Loucy (cell line): ENCODE measurements around the gene ERC1.

Source experiments
- H2AFZ ChIP-seq: fragments of 200-600 bp; sonication (generic); 2 replicates; pipeline ENCODE4 v1.6.0; 2016; ENCODE audit warnings: antibody characterized with exemption, mild to moderate bottlenecking, low read length, moderate library complexity
- H3F3A ChIP-seq: fragments of 200-600 bp; 2 replicates; pipeline ENCODE4 v1.6.0; 2016; ENCODE audit warnings: antibody characterized with exemption, low read depth, mild to moderate bottlenecking
- H3K27me3 ChIP-seq: fragments of 200-600 bp; sonication (generic); 2 replicates; pipeline ENCODE4 v1.6.1; 2014; ENCODE audit warnings: low read length, mild to moderate bottlenecking; ENCODE audit not compliant: insufficient read depth, poor library complexity, severe bottlenecking
- H3K36me3 ChIP-seq: fragments of 200-600 bp; sonication (generic); 2 replicates; pipeline ENCODE4 v1.6.1; 2016; ENCODE audit warnings: low read length; ENCODE audit not compliant: insufficient read depth
- H3K4me1 ChIP-seq: fragments of 200-600 bp; sonication (generic); 2 replicates; pipeline ENCODE4 v1.5.1; 2014; ENCODE audit warnings: low read length, mild to moderate bottlenecking; ENCODE audit not compliant: insufficient read depth, poor library complexity, severe bottlenecking
- H3K4me2 ChIP-seq: fragments of 200-600 bp; sonication (generic); 2 replicates; pipeline ENCODE4 v1.6.0; 2014; ENCODE audit warnings: antibody characterized with exemption, low read length, low read depth, mild to moderate bottlenecking; ENCODE audit not compliant: poor library complexity, severe bottlenecking
- H3K4me3 ChIP-seq: fragments of 200-600 bp; sonication (generic); 2 replicates; pipeline ENCODE4 v1.5.1; 2014; ENCODE audit warnings: low read length, mild to moderate bottlenecking, mixed read lengths; ENCODE audit not compliant: poor library complexity, severe bottlenecking
- H3K79me2 ChIP-seq: fragments of 200-600 bp; sonication (generic); 2 replicates; pipeline ENCODE4 v1.6.1; 2014; ENCODE audit warnings: low read length; ENCODE audit not compliant: insufficient read depth
- H3K9ac ChIP-seq: fragments of 200-600 bp; sonication (generic); 2 replicates; pipeline ENCODE4 v1.6.0; 2014; ENCODE audit warnings: mild to moderate bottlenecking, low read depth, low read length, moderate library complexity; ENCODE audit not compliant: poor library complexity, severe bottlenecking
- H3K9me2 ChIP-seq: fragments of 200-600 bp; sonication (generic); replicated peaks from 2 replicates; pipeline ENCODE4 v1.6.1; 2016; ENCODE audit warnings: low read depth, low read length, mixed read lengths
- H3K9me3 ChIP-seq: fragments of 200-600 bp; sonication (generic); 2 replicates; pipeline ENCODE4 v1.6.1; 2014; ENCODE audit warnings: mild to moderate bottlenecking, antibody characterized with exemption, low read length, low read depth; ENCODE audit not compliant: insufficient read depth
- H4K20me1 ChIP-seq: fragments of 200-600 bp; sonication (generic); 2 replicates; pipeline ENCODE4 v1.6.0; 2014; ENCODE audit warnings: antibody characterized with exemption, low read length, mild to moderate bottlenecking; ENCODE audit not compliant: insufficient read depth, poor library complexity, severe bottlenecking
- CTCF ChIP-seq: fragments of 200-600 bp; sonication (generic); conservative IDR thresholded peaks from 2 replicates; pipeline ENCODE4 v1.5.1; 2014; ENCODE audit warnings: mild to moderate bottlenecking, antibody characterized with exemption, low read length
- EZH2phosphoT487 ChIP-seq: fragments of 200-600 bp; IDR thresholded peaks from 2 replicates; pipeline ENCODE4 v1.6.1; 2018; ENCODE audit warnings: antibody characterized with exemption, mild to moderate bottlenecking, moderate library complexity, borderline replicate concordance

ERC1 gene

GRCh38 chr12:969821-970220 is 21.2 kb upstream of the ERC1 start:
- Histone ChIP-seq H3K36me3 (no peaks in the 10 kb centered on the region), H2AFZ (no peak overlapping the region), H3K4me1 (no peaks in the 10 kb centered on the region), H3K9me3 (no peaks in the 10 kb centered on the region), H3K4me2 (no peak overlapping the region), H3K27me3 (no peaks in the 10 kb centered on the region), H3F3A (no peaks in the 10 kb centered on the region; the same call in 1 of the 2 replicates), H3K4me3 (no peak overlapping the region), H3K79me2 (no peaks in the 10 kb centered on the region), H3K9ac (no peak overlapping the region), H4K20me1 (no peaks in the 10 kb centered on the region), H3K9me2 (no peaks in the 10 kb centered on the region)
- TF ChIP-seq EZH2phosphoT487 (no peak), CTCF (no peak)

- no peak overlapping the region for H3K4me3 ChIP-seq
- no peaks in the 10 kb centered on the region for H3K9me2 ChIP-seq
- H3K36me3 ChIP-seq: no peaks in the 10 kb centered on the region
- H3K9ac ChIP-seq: no peak overlapping the region
- no peaks in the 10 kb centered on the region for H4K20me1 ChIP-seq
- H3K4me2 ChIP-seq: no peak overlapping the region
- no peaks in the 10 kb centered on the region for H3K27me3 ChIP-seq
- no peaks in the 10 kb centered on the region for H3K4me1 ChIP-seq
- H3F3A ChIP-seq: no peaks in the 10 kb centered on the region; the same call in 1 of the 2 replicates
- H3K9me3 ChIP-seq: no peaks in the 10 kb centered on the region
- no peak overlapping the region for H2AFZ ChIP-seq
- TF ChIP-seq EZH2phosphoT487 (no peak), CTCF (no peak)
- no peaks in the 10 kb centered on the region for H3K79me2 ChIP-seq
Observed at GRCh38 chr12:971991-972390, 19.0 kb upstream of the ERC1 start.

- H3K36me3 ChIP-seq: no peaks in the 10 kb centered on the region
- no peak overlapping the region for H3K4me3 ChIP-seq
- no peaks in the 10 kb centered on the region for H3K9me3 ChIP-seq
- H3K27me3 ChIP-seq: no peaks in the 10 kb centered on the region
- no peaks in the 10 kb centered on the region for H3K9me2 ChIP-seq
- H4K20me1 ChIP-seq: no peaks in the 10 kb centered on the region
- H3F3A ChIP-seq: no peaks in the 10 kb centered on the region; the same call in 1 of the 2 replicates
- no peak overlapping the region for H2AFZ ChIP-seq
- no peak overlapping the region for H3K4me2 ChIP-seq
- no peaks in the 10 kb centered on the region for H3K4me1 ChIP-seq
- H3K9ac ChIP-seq: no peak overlapping the region
- H3K79me2 ChIP-seq: no peaks in the 10 kb centered on the region
- TF ChIP-seq EZH2phosphoT487 (no peak), CTCF (no peak)
Observed at GRCh38 chr12:974271-974862, 16.7 kb upstream of the ERC1 start.
